Measurements from ENCODE around the gene TMEM100.

TMEM100 gene, protein sequence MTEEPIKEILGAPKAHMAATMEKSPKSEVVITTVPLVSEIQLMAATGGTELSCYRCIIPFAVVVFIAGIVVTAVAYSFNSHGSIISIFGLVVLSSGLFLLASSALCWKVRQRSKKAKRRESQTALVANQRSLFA

DNA sequence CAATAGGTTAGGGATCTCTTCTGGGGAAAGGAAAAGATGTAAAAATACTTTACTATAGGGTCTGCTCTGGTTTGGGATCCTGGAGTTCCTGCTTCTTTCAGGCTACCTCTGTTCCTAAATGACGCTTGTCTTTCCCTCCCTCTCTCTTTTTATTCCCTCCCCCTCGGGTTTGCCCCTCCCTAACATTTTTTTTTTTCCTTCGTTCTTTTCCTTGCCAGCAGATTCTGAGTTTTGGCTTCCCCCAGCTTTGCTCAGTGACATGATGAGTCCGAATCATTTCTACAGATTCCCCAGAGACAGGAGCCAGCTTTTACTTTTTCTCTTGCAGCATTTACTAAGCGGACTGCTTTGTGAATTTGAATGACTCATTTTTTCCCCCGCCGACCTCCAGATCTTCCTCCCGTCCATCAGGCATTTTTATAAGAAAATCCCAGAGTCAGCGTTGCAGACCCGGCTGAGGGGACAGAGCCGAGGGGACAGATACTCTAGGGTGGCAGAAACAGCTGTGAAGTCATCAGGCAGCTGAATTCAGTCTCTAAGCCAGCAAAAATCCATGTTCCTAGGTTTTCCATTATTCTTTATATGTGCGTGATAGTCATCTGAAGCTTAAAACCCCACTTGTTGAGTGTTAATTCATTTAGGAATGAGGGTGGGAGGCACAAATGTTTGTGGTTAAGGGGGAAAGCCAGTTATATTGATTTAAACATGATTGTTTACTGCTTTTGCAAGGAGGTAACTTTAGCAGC is at the start of gene TMEM100:
Gene TMEM100 (minus strand): TSS at position 123 of the 746 bp plus-strand sequence. CDS start 1,794 bp downstream, outside the sequence.
- DNase-seq: no peak

DNA sequence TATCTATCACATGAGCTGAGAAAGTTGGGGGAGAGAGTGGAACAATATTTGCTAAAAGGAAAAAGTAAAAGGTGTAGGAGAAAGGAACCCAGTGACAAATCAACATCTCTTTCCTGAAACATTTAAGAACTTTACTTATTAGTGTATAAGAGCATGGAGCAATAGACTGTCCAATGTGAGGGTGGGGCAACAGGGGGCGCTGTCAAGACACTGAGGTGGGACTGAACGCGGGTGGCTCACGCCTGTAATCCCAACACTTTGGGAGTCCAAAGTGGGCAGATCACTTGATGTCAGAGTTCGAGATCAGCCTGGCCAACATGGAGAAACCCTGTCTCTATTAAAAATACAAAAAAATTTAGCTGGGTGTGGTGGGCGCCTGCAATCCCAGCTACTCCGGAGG is 49.4 kb upstream of the TMEM100 start:
- no peak for DNase-seq

DNA sequence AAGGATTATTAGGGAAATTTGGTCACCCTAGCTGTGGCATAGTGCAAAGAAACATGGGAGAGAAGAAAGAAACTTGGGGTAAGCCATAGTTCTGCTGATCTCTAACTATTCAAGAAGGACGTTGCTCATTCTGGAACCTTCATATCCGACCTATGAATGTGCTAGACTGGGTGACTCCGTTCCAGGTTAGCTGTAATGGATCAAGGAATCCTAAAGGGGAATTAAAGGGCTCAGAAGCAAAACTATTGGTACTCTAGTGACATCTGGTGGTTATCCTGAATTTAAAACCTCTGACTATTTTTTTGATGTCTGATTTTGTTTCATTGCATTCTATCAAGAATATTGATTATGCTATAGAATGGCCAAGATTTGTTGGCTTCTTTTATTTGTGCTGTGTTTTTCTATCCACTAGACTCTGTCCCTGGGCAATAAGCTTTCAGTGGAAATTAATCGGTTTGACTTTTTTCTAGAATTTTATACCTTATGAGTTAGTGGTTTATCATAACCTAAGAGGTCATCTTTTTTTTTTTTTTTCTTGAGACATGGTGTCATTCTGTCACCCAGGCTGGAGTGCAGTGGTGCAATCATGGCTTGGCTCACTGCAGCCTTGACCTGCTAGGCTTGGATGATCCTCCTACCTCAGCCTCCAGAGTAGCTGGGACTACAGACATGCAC is 47.7 kb upstream of the TMEM100 start:
- no peak for DNase-seq

DNA sequence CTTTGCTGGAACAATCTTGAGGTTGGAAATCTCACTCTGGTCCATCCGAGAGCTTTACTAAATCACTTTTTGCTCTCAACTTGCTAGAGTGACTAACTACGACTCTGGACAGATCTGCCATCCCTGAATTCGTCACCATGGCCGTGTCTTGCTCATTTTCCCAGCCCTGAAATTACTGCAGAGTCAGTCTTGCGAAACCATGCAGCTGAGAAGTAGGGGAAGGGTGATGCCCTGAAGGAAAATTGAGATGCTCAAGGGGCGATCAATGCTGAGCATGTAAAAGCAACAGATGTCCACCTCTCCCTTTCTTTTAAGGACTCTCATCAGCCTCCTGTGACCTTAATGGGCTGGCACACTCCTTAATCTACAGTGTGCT is 46.9 kb upstream of the TMEM100 start:
- no peak for DNase-seq

DNA sequence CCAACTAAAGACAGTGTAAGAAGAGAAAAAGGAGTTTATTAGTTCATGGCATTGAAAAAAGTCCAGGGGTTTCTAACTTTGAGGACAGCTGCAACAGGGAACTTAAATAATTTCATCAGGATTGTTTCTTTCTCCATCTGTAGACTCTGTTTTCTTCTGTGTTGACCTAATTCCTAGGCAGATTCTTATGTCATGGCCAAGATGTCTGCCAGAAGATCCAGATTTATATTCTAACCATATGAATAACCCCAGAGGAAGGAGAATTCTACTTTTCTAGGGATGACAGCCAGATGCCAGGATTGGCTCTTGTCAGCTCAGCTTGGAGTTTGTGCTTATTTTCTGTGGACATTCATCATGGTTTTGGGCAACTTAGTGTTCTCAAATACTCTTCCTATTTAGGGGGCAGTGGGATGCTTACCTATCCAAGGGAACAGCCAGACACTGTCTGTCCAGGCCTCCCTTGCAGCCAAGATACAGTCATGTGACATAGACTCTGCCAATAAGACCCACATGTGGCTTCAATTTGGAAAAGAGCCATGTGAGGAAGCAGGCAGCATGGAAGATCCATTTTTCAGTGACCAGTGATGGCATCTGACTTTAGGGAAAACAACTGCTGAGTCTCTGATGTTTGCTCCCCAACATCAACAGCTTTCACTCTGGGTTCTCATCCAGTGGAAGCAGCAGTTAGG is 46.4 kb upstream of the TMEM100 start:
- no peak for DNase-seq

DNA sequence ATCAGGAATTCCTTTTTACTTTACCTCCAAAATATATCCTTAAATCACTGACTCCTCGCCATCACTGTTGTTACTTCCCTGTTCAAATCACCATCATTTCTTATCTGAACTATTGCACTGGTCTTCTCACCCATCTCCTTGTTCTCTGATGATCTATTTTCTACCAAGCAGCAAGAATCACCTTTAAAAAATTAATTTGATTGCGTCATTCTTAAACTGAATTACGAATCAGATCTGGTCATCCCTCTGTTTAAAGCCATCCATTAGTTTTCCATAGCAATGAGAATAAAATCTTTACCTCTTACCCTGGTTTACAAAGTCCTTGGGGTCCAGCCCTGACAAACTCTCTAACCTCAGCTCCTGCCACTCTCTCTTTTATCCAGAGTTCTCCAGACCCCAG is 42.8 kb upstream of the TMEM100 start:
- DNase-seq: no peak

DNA sequence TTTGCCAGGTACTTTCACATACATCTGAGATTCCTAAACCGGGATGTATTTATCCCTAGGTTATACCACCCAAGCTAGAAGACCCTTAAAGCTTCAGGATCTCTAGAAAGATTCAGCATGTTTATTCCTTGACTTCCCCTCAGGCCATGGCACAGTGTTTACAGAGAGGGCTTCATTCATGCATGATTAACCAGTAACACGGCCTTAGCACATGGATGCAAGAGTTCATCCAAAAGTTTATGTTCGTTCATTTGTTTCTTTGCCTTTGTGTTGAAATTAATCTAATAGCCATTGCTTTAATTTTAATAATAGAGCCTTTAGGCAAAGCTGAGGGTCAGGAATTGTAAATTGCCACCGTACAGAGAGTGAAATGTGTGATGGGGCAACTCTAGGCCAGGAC is 41.9 kb upstream of the TMEM100 start:
- DNase-seq: no peak

DNA sequence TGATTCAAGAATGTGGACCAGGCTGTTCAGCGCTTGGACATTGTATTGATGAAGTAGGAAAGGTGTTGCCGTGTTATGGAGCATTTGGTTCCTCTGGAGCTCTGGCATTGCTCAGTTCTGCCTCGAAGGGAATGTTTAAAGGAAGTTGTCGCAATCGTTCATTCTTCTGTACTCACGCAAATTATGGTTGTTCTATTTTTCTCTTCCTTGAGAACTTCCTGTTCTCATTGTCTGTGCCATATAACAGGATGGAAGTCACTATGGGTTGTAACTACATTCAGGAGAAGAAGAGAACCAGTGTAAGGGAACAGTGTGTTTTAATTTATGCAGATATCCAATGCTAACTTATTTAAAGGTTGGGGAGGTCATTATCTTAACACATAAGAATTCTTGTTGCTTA is 41.2 kb upstream of the TMEM100 start:
- no peak for DNase-seq

DNA sequence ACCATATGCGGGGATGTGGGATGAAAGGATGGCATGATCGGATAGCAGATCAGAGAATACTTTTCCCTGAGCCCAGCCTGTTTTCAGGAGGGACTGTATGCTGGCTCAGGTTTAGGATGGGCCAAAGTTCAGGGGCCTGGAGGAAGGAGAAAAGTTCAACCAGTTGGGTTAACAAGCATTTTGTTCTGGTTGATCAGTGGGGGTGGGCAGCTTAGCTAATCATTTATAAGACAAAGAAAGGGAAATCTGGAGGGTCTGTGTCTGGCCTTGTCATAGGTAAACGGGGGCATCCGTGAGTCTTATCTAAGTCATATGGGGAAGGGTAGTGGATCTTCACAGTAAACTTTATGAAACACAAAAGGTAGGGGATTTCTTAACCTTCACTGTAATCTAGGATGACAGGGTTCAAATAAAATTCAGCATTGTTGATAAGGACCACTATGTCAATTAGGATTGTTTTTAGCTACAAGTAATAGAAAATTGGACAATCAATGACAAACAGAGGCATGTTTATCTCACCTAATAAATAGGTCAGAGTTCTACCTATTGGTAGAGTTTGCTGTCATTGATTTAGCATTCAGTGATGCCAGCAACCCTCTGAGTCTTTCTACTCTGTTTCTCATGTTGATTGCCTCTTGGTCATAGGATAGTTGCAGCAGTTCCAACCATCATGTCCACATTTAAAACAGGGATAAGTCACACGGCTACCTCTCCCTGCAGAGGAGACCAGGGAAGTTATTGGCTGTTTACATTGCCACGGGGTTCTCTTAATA is 39.6 kb upstream of the TMEM100 start:
- DNase-seq: no peak

DNA sequence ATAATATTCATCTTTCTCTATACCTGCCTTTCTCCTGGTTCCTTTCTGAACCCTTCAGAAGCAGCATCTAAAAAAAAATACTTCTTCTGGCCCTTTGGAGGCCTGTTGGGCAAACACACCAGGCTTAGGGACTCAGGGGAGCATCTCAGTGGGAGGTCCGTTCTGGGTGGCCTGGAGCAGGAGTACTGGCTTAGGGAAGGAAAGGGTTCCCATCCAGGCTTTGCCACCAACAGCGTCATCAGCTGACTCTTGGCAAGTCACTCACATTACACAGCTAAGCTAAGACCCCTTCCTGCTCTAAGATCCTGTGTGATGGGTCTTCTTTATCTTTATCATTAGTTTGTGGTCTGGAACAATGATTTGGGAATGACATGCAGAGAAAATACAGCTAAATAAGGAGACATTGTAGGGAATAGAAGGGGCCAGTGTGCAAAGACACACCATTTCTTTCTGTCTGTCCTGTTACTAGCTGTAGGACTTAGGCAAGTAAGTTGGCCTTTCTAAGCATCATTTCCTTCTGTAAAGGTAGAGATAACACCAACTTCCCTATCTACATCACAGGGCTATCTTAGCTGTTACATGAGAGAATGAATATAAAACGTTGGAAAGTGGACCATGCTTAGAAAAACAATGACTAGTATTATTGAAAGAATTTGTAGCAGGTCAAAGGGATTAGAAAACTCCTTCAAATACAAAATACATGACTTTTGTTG is 38.1 kb upstream of the TMEM100 start:
- no peak for DNase-seq

DNA sequence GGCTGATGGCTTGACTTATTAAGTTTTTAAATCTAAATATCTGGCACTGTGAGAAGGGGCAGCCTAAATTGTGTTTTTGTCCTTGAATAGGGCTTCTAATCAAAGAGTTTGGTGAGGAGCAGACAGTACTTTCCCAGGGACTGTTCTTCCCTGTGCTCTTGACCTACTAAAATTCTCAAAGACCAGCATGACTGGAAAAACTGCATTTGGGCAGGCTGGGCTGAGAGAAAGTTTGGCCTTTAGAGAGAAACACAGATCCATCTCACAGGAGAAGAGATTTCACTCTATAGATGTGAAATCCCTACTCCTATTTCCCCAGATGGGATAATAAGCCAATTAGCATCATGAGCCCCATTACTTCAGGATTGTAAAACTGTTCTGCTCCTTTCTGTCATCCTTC is 35.5 kb upstream of the TMEM100 start:
- no peak for DNase-seq

DNA sequence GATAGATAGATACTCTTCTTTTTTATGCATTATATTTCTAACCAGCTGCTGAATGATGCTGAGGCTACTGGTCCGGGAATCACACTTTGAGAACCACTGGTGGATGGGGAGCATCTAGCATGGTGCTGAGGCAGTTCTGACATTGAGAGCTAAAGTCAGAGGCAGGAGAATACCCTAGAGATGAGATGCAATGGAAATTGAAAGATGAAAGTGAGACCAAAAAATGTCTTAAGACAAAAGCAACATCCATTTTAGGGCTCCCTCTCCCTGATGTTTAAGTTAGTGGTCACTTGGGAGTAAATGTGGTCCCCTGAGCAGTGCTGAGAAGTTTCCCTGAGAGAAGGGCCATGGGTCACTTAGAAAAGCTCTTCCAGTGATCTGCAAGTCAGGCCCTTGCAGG is 35.0 kb upstream of the TMEM100 start:
- DNase-seq: no peak

DNA sequence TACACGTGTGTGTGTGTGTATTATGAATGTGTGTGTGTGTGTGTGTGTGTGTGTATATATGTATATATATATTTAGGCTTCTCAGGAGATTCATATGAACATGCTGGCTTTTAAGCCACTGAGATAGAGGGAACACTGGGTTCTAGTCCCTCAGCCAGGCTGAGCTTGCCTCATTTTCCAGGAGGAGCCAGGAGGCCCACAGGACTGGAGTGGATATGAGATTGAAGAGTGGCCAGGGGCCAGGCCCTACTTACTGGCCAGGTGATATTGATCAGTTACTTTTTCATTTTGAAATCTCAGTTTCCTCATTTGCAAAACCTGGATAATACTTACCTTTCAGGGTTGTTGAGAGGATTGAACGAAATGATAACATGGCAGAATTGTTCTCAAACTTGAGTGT is 34.0 kb upstream of the TMEM100 start:
- no peak for DNase-seq

DNA sequence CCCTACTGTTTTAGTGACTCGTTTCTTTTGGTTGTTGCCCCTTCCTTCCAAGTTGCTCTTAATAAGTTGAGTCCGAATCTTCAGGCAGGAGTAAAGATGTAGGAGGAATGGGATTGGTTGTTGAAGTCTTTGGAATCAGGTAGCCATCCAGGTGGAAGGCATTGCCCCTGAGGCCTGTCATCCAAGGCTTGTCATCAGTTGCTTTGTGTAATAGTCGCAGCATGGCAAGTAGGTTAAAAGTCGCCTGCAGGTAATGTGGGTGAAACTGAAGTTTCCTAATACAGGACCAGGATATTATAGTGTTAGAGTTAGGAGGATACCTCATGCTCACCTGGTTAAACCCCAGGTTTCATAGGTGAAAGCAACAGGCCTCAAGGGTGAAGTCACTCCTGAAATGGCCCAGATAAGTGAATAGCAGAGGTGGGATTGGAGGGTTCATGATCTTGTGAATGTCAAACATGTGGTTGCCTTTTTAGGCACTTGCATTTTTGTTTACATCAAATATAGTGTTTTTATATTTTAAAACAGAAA is 29.1 kb upstream of the TMEM100 start:
- no peak for DNase-seq

DNA sequence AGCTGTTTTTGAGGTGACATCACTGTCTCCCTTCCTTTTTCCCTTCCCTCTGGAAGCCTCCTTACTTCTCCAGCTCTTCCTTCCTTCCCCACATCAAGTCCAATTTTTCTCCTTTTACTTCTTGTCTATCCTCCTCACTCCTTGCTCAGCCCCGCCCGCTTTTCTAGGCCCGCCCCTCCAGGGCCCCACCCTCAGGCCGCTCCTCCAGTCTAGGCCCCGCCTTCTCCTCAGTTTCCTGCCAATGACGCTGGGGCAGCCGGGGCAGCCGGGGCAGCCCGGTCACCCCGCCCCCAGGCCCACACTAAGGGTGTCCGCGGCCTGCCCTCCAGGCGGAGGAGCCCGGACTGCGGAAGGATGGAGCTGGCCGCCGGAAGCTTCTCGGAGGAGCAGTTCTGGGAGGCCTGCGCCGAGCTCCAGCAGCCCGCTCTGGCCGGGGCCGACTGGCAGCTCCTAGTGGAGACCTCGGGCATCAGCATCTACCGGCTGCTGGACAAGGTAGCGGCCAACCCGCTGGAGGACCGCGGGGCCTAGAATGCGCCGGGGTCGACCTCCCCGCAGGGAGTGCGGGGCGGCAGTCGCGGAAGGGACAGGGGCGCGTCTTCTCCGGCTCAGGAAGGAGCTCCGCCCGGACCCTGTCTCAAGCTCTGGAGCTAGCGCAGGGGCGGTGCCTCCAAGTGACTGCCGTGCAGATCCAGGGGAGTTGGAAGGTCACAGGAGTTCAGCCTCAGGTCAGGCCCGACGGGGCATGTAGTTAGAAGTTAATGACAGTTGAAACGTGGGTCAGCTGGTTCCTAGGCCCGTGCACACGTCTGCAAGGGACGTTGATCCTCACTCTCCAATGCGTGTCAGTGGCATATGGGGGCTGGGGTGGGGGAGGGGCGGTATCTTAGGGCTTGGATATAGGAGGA is 28.3 kb upstream of the TMEM100 start, which contains the start of gene PCTP:
Gene PCTP (plus strand): TSS at position 302 of the 908 bp plus-strand sequence. CDS start 53 bp downstream, at position 355.
- DNase-seq: peak; percentile 51

DNA sequence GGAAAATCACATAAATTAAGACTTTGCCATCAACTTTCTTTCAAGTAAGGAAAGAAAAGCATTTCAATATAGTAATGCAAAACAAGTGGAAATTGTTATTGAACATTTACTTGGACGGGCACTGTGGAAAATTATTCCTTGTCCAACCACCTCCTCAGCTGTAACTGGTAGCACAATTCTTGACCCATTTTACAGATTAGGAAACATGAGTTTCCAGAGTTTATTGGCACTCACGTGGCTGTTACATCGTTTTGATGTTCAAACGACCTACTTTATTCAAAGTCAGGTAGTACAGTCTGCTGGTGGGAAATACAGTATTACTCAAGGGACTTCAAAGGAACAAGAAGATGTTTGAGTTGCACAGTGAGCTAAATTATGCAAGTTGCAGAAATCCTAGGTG is 27.3 kb upstream of the TMEM100 start:
- no peak for DNase-seq

DNA sequence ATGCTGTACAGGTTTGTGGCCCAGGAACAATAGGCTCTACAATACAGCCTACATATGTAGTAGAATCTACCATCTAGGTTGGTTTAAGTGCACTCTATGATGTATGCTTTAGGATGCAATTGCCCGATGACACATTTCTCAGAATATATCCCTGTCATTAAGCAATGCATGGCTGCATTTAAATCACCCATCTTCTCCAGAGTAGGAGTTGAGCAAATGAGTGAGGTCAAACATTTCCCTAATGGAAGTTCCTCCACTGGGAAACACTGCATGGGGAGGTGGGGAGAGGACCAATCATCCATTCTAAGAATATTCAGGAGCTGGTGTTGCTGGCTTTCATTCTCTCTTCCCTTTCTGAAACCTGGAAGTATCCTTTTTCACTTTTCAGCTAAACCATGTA is 26.2 kb upstream of the TMEM100 start:
- no peak for DNase-seq

DNA sequence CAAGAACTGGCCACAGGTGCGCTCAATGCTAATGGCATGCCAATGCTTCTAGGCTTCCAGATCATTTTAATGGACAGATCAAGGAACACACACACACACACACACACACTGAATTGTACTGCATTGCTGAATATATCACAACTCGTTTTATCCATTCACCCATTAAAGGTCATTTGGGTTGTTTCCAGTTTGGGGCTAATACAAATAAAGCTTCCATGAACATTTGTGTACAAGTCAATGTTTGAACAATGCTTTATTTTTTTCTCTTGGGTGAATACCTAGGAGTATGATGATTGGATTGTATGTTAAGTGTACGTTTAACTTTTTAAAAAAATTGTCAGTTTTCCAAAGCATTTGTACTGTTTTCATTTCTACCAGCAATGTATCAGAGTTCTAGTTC is 24.5 kb upstream of the TMEM100 start:
- DNase-seq: no peak

DNA sequence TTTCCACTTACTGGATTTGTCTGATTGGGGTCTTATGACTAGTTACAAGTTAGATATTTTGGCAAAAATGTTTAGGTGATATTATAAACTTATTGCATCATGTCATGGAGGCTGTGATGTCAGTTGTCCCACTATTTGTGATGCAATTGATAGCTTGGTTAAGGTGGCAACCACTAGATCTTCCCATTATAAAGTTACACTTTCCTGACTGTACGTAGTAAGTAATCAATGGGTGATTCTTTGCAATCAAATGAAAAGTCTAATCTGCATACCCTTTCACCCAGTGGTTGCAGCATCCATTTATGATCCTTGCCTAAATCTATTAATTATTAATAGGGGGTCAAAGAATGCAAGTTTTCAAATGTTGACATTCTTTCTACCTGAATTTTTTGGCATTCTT is 23.8 kb upstream of the TMEM100 start:
- DNase-seq: no peak

DNA sequence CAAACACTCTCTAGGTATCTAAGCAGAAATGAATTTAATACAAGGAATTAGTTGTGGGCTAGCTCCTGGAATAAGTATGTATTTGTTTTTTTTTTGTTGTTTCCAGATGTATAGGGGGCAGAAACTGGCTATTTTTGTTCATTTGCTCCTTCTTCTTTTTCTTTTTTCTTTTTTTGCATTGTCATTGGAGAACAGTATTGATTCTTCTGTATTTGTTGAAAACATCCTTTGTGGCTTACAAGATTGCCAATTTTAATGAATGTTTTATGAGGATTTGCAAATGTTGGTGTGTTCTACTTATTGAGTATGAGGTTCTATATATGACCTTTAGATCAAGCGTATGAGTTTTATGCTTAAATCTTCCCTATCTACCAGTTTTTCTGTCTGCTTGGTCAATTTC is 22.6 kb upstream of the TMEM100 start:
- DNase-seq: no peak

Data from SHP77 treated with DMSO at 0.1 percent for 48 hours (cell line).